NCI-H2081 treated with DMSO at 0.1 percent for 48 hours (cell line): ENCODE data around the gene NFAT5.
"Not testable (repeated sequence)": the region's sequence is repeated elsewhere in the genome, so short reads cannot be mapped to it uniquely, and the experiment has no call there.

Experiments
- DNase-seq: peaks from one replicate; lab custom pipeline; 2025; lab: John Stamatoyannopoulos, UW

Gene NFAT5

DNA sequence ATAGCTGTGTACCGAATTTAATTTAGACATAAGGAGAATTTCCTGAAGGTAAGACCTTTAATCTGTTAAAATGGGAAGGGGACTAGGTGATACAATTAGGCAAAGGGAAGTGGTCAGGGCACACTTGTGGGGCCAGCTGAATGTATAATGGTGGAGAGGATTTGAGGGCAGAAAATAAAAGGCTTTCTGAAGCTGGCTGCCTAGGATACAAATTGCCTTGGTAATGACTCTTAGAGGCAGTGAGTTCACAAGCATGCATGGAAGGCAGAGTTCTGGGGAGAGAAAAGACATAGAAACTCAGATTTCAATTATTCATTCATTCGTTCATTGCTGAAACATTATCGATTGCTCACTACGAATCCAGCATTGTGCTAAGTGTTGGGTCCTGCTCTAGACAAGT lies 12.4 kb upstream of the NFAT5 start:
- DNase-seq, result no peak

DNA sequence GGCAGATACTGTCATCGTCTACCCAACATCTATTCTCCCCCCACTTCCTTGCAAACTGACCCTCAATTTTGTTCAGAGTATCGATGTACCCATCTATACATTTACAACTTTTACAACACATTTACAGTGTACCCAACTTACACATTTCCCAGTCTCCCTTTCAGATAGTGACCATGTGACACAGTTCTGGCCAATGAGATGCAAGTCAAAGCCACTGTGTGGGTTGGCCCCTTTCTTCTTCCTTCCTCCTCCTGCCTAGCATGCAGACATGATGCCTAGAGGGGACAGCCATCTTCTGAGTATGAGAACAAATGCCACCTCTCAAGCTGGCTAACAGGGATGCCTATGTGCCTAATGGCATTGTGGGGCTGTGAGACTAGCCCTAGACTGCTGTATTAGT lies 11.3 kb upstream of the NFAT5 start:
- no peak for DNase-seq

DNA sequence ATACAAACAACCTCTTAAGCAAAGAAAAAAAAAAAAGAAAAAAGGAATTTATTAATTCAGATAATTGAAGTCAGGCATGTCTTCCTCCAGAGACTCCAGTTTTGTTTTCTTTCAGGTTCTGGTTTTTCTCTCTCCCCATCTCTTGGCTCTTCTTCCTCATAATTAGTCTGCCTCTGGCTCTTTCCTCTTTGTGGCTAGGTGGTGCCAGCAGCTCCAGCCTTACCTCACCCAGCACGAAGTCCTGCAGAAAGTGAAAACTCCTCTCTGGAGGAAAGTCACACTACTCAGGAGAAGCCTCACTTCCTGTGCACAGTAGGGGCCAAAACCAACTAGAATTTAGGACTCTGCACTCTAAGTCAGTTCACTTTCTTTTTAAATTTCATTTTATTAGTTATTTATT lies 10.3 kb upstream of the NFAT5 start:
- no peak for DNase-seq

DNA sequence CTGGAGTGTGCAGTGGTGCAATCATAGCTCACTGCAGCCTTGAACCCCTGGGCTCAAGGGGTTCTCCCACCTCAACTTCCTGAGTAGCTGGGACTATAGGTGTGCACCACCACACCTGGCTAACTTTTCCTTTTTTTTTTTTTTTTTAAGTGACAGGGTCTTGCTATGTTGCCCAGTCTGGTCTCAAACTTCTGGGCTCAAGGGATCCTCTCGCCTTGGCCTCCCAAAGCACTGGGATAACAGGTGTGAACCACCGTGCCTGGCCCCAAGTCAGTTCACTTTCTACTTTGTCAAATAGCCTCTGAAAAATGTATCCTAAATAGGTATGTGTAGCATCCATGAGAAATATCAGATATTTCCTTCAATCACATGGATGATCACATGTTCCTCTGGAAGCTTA lies 9.9 kb upstream of the NFAT5 start:
- DNase-seq, result no peak

DNA sequence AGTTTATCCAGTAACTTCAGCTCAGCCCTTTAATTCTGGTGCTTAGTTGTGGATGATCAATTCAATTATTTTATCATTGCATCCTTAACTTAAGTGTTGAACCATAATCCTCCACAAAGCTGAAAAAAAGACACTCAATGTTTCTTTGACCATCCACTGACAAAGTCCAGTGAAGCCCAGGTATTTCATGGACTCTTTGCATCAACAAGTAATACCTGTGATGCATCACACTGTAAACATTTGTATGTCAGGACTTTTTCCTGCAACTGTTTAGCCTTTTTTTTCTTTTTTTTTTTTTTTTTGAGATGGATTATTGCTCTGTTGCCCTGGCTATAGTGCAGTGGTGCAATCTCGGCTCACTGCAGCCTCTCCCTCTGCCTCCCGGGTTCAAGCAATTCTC lies 6.6 kb upstream of the NFAT5 start:
- DNase-seq, result no peak

DNA sequence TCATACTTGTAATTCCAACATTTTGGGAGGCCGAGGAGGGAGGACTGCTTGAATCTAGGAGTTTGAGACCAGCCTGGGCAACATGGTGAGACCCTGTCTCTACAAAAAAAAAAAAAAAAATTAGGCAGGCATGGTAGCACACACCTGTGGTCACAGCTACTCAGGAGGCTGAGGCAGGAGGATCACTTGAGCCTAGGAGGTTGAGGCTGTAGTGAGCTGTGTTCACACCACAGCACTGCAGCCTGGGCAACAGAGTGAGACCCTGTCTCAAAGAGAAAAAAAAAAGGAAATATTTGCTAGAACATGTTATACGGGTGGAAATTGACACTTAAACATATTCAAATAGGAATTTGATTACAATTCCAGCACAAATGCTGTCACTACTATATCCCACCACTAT lies 4.4 kb upstream of the NFAT5 start:
- DNase-seq, result not testable (repeated sequence)

DNA sequence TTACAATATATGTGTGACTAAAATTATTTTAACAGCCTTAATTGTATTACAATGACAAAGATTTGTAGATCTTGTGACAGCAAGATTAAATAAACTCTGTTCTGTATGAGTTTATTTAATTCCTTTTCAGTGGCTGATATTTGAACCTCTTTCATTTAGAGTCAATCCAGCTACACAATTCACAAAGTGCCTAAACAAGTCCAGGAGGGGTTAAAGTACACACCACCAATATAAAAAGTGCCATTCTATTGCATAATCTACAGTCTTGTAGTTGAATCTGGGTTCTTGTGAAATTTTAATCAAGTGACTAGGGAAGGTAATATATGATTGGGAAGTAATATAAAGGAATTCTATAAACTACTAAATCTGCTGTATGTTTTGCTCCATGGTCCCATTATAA lies 3.9 kb upstream of the NFAT5 start:
- no peak for DNase-seq

DNA sequence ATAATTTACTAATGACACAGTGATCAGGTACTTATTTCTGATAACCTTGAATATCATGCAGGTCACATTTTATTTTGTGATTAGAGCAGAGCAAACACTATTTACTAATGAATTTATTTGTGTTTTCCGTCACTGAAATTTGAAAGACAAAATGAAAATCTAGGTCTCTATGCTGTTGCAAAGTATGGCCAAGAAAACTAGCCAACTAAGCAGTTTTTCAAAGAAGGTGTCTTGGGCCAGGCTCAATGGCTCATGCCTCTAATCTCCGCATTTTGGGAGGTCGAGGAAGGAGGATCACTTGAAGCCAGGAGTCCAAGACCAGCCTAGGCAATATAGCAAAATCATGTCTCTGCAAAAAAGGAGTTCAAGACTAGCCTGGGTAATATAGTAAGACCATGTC lies 3.0 kb upstream of the NFAT5 start:
- DNase-seq, result no peak

DNA sequence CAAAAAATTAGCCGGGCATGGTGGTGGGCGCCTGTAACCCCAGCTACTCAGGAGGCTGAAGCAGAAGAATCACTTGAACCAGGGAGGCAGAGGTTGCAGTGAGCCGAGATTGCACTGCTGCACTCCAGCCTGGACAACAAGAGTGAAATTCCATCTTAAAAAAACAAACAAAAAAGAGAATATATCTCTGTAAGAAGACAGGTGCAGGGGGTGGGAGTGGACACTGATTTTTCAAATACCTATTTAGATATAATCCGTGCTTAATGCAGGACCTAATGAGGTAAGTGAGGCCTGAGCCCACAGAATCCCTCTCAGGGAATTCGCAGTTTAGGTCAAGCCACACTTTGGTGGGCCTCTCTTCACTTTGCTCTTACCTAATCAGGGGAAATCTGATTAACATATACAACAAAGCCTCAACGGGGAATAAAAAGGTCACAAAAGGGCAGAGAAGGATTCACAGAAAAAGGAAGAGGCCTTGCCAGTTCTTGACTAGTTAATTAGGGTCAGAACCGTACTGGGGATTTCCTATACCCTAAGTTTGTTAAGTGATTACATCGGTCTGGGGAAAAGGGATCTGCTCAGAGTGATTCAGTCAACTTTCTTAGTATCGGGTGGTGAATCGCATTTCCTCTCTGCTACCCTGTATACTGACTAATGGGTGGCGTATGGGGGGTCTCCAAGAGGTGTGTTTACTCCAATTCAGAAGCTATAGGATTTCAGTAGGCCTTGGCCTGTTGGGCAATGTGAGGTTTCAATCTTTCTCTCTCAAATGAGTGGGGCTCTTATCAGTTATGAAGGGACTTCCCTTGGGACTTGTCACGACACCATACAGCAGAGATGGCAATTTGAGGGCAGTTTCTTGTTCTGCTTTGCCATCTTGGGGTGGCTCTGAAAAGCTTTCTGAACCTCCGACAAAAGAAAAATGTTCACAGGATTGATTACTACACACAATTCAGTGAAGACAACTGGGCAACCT lies 1.9 kb upstream of the NFAT5 start:
- no peak for DNase-seq

DNA sequence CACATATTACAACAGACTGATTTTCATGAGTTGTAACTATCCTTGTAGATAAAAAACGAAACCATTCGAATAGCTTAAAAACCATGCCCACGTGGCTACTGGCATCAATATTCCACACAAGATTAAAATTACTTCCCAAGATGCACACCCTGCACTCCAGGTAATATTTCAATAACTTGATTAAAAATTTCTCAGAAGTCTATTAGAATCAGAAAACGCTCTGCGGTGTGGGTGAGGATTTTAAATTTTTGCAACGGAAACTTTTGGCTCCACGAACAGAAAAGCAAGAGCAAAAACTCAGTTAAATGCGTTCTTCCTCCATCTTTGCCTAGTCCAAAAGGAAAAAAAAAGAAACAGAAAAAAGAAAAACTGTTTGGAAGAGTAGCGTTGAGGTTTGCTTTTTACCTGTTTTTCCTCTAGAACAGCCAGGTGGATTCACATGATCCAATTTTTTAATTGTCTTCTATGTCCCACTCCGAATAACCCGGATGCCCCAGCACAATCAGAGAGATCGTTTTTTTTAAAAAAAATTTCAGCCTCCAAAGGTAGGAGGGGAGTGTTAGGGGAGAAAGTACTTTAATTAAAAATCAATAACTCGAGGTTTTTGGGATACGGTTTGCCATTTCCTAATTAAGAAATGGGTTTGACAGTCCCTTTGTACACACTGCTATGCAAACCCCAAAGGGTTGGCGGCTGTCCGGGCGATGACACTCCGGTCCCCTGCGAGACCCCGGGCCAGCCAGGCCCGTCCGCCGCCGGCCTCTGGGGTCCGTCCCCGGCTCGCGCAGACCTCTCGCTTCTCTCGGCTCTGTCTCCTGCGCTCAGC lies 708 bp upstream of the NFAT5 start:
- no peak for DNase-seq

DNA sequence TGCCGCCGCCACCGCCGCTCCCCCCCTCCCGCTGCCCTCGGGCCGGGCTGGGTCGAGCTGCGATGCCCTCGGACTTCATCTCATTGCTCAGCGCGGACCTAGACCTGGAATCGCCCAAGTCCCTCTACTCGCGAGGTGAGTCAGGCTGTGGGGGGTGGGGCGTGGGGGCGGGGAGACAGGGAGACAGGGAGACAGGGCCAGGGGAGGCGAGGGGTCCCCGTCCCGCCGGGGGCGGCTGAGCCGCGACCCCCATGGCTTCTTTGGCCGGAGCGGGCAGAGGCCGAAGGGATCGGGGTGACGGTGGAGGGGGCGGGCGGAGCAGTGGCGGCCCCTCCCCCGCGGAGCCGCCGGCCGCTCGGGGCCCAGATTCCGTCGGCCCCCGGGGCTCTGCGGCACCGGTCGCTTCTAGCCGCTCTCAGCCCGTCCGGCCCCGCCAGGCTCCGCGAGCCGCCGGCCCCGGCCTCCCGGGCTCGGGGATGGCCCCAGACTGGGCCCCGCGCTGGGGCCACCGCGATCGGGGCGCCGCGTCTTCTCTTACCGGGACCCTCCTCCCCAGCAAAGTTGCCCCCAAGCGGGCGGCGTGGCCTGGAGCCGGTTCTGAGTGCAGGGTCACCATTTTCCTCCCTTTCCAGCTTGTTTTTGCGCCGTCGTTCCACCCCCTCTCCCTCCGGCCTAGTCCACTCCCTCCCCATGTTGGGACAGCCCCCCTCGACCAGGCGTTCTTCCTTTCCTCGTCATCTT lies 644 bp downstream of the NFAT5 start:
- DNase-seq, result no peak

DNA sequence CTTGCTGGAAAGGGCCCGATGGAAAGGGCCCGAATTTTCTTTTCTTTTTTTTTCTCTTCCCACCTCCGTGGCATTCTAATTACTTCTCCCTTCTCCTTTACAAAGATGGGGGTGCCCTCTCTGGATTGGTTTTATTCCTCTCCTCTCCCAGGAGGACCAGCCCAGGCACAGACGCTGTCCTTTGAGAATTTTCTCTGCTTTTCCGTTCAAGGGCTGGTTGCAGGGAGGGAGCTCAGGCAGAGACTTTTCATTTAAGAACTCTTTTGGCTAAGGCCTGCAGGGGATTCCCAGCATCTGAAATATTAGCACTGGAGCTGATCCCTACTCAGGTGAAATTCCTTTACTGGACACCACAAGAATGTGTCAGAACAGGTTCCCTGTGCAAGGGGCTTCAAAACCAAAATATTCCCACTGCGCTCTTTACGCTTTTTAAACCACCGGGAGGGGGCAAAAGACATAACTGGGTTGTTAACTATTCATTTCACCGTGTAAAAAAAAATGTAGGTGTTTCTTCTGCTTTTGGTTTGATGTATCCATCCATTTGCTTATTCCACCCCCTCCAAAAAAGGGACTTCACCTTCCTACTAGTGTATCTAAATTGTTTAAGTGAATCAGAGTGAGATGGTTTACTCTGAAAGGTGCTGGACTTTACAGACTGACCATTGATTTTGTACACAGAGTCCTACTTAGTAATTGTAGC lies 1.4 kb downstream of the NFAT5 start:
- DNase-seq, result no peak

DNA sequence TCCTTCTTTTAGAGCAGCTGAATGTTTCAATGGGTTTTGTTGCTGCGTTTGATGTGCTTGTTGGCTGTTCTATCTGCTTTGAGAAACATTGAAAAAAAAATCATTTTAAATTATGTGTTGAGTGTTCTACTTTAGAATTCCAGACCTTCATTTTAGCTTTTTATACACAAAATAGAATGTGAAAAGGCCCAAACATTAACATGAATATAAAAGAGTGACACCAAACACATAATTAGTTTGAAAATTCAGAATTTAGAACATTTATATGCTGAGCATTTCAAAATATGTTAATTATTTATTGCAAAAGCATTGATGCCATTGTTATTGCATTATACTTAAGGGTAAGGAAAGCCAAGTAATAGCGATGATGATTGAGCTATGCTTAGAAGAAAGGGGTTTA lies 2.9 kb downstream of the NFAT5 start:
- DNase-seq, result no peak

DNA sequence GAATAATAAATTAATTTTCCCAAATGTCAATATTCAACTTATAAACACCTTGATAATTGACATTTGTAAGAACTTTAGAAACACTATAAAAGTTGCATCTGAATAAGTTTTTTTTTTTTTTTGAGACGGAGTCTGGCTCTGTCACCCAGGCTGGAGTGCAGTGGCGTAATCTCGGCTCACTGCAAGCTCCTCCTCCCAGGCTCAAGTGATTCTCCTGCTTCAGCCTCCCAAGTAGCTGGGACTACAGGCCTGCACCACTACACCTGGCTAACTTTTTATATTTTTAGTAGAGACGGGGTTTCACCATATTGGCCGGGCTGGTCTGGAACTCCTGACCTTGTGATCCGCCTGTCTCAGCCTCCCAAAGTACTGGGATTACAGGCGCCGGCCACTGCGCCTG lies 13.0 kb downstream of the NFAT5 start:
- DNase-seq, result not testable (repeated sequence)

DNA sequence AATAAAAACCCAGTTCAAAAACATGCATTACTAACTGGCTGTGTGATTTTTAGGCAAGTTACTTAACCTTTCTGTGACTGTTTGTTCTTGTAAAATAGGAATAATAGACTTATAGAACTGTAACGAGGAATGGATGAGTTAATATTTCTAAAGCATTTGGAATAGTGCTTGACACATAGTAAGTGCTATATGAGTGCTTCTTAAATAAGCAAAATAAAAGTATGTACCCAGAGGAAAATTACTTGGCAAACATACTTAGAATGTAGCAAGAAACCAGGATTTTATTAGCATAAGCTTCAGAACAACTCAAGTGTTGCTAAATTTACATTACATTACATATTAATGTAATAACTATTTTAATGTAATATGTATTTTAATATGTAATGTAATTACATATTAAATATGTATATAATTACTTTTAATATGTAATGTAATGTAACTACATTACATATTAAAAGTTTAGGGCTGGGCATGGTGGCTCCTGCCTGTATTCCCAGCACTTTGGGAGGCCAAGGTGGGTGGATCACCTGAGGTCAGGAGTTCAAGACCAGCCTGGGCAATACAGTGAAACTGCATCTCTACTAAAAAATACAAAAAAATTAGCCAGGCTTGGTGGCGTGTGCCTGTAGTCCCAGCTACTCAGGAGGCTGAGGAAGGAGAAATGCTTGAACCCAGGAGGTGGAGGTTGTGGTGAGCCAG lies 14.2 kb downstream of the NFAT5 start:
- DNase-seq, result no peak

DNA sequence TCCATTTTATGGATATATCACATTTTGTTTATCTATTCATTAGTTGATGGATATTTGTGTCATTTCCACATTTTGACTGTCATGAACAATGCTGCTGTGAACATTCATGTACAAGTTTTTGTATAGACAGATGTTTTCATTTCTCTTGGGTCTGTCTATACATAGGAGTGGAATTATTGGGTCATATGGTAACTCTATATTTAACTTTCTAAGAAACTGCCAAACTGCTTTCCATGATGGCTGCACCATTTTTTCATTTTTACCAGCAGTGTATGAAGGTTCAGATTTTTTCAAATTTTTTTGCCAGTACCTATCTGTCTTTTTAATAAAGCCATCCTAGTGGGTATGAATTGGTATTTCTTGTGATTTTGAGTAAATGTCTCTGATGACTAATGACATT lies 15.5 kb downstream of the NFAT5 start:
- DNase-seq, result no peak

DNA sequence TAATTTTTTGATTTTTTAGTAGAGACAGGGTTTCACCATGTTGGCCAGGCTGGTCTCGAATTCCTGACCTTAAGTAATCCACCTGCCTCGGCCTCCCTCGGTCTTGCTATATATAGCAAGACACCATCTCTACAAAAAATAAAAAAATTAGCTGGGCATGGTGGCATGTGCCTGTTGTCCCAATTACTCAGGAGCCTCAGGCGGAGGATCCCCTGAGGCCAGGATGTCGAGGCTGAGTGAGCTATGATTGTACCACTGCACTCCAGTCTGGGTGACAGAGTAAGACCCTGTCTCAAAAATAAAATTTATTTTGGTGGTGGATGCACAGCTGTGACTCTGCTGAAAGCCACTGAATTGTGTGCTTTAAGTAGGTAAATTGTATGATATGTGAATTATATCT lies 18.7 kb downstream of the NFAT5 start:
- not testable (repeated sequence) for DNase-seq

DNA sequence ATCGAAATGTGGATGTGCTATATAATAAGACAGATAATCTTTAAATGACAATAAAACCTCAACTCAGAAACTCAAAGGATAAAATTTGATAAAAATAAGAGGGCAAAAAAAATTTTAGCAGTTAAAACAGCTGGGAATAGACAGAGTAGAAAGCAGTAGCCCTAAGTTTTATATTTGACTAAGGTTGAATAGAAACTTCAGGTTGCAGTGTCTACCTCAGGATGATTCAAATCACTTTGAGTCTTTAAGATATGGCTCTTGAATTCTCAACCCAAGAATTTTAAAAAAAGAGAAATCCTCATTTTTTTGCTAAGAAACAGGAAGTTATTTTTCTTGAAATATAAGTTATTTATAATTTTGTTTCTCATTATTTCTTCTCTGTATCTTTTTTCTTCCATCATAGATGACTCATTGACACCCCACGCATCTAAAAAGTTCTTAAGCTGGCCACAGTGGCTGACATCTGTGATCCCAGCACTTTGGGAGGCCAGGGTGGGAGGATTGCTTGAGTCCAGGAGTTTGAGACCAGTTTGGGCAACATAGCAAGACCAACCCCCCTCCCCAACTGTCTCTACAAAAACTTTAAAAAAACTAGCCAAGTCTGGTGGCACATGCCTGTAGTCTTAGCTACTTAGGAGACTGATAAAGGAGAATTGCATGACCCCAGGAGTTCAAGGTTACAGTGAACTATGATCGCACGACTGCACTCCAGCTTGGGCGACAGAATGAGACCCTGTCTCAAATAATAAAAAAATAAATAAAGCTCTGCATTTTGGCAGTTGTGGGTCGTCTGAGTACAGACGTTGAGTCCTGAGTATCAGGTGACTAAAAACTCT lies 23.9 kb downstream of the NFAT5 start:
- DNase-seq, result no peak

DNA sequence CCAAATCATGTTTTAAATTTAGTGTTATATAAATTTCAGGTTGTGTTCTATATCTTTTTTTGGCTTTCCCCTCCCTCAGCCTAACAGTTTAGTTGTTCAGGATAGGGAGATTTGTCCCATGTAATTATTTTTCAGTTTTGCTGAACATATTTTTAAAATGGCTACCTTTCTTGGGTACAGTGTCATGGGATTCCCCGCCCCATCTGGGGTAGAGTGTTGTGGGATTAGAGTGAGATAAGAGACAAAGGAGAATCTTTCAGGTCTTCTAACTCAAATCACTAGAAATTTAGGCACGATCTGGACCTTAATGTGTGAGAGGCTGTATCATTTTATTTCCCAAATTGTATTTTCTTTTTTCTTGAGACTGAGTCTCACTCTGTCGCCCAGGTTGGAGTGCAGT lies 24.8 kb downstream of the NFAT5 start:
- no peak for DNase-seq

DNA sequence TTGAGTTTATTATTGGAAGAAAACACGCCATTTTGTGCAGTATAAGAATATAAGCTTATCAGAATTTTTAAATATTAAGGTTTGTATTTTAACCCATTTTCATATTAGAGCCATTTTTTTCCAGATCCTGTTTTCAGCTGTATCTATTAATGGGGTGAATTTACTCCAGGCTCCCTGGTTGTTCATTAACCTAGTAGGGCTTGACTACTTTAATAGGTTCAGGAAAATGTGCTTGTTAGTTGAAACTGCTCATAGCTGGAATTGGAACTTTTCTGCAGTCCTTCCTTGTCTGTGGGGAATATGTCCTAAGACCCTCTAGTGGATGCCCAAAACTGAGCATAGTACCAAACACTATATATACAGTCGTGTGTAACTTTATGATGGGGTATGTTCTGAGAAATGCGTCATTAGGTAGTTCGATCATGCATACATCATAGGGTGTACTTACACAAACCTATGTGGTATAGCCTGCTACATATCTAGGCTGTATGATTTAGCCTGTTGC lies 28.0 kb downstream of the NFAT5 start:
- no peak for DNase-seq
